ENCODE results near the gene DACH1. TPM values are rescaled to one million over a fixed set of nuclear protein-coding genes. Genes with fewer than 3 reads are reported as not detected.

Gene DACH1
- total RNA-seq, 1 experiment from 2014 or later: not detected

GRCh38 chr13:71491010-71491409, 376.0 kb downstream of the DACH1 start:
- no peaks in the 10 kb centered on the region for H3K79me2 ChIP-seq (ENCODE audit: insufficient read depth, low read length)
- no peak overlapping the region for H3K27ac ChIP-seq (ENCODE audit: low read depth, low read length)
- ATAC-seq (no peak), DNase-seq (ENCODE audit: low read depth, low spot score) (no peak)
- no peaks in the 10 kb centered on the region for H3K4me1 ChIP-seq (ENCODE audit: control insufficient read depth in 1 of 2, insufficient read depth in 2 of 2, low read length in 2 of 2)
- no peak overlapping the region for H3K4me3 ChIP-seq (replicated peaks in 1 of 2; ENCODE audit: low read depth in 1 of 2, low read length in 2 of 2)
- H3K4me2 ChIP-seq (ENCODE audit: low read length): no peak overlapping the region
- H3K9me3 ChIP-seq (ENCODE audit: control insufficient read depth in 1 of 2, insufficient read depth in 1 of 2, low read depth in 1 of 2, low read length in 2 of 2): no peaks in the 10 kb centered on the region
- H3K9ac ChIP-seq (ENCODE audit: low read length): no peak overlapping the region
- H3K9me2 ChIP-seq (ENCODE audit: insufficient read depth): no peaks in the 10 kb centered on the region
- ChIA-PET POLR2A (no interaction called here), RAD21 (ENCODE audit: low non-redundant PET in 1 of 2, low total read pairs in 2 of 2, uncharacterized antibody in 2 of 2, unreplicated experiment in 2 of 2) (no interaction called here), CTCF (no interaction called here)
- no peak for TF ChIP-seq EZH2 (IDR thresholded peaks at IDR 0.05)
- H4K20me1 ChIP-seq (ENCODE audit: insufficient read depth): no peaks in the 10 kb centered on the region
- intact Hi-C loops (cut with micrococcal nuclease): no loop called here
- no TSS peak for BruUV-seq (replicated peaks)
- H3K36me3 ChIP-seq (ENCODE audit: control insufficient read depth in 1 of 2, insufficient read depth in 2 of 2, low read length in 2 of 2): no peaks in the 10 kb centered on the region
- no peak overlapping the region for H2AFZ ChIP-seq (ENCODE audit: low read depth, low read length, poor library complexity, severe bottlenecking)
- H3K27me3 ChIP-seq (ENCODE audit: insufficient read depth, low read length): no peaks in the 10 kb centered on the region

DNA sequence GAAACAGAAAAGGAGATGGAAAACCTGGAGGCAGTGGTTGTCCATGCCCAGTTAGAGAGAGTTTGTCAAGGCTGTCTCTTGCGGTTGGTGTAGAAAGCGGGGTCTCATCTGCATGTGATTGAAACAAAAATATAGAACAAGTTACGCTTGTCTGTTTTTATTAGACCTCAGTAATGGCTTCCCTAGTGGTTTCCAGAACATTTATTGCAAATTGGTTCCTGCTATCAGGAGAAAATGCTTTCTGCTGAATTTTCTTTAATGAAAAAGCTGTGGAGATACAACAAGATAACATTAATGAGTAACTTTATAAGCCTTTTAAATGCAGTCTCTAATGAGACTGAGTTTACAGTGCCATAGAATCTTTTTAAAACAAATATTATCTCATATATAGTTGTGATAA, 378.0 kb downstream of the DACH1 start:
- H3K36me3 ChIP-seq (ENCODE audit: control insufficient read depth in 1 of 2, insufficient read depth in 2 of 2, low read length in 2 of 2): no peaks in the 10 kb centered on the region
- no peak for TF ChIP-seq FOSL1 (IDR thresholded peaks at IDR 0.05; ENCODE audit: low read depth)
- no peak for TF ChIP-seq EGR1 (IDR thresholded peaks at IDR 0.05; ENCODE audit: low read depth)
- TF ChIP-seq POLR2A (IDR thresholded peaks at IDR 0.05; ENCODE audit: borderline replicate concordance, extremely low read depth, insufficient read depth, insufficient read length): no peak
- no peak for TF ChIP-seq SIN3A (IDR thresholded peaks at IDR 0.05; ENCODE audit: low read depth)
- TF ChIP-seq ELF1 (IDR thresholded peaks at IDR 0.05; ENCODE audit: borderline replicate concordance, low read depth): no peak
- TF ChIP-seq ZFX (IDR thresholded peaks at IDR 0.05): no peak
- no peak for TF ChIP-seq SRF (IDR thresholded peaks at IDR 0.05; ENCODE audit: low read depth)
- TF ChIP-seq MAX (IDR thresholded peaks at IDR 0.05): no peak
- TF ChIP-seq CBX3 (IDR thresholded peaks at IDR 0.05; ENCODE audit: low read depth): no peak
- TF ChIP-seq YY1 (IDR thresholded peaks at IDR 0.05; ENCODE audit: extremely low read depth, insufficient replicate concordance, low read depth, low read length): no peak
- TF ChIP-seq CTCF (IDR thresholded peaks at IDR 0.05 in 2 of 3, conservative IDR thresholded peaks at IDR 0.05 in 1 of 3; ENCODE audit: borderline replicate concordance in 1 of 3, insufficient read depth in 1 of 3, low read depth in 2 of 3, low read length in 2 of 3): no peak
- TF ChIP-seq TCF7L2 (IDR thresholded peaks at IDR 0.05; ENCODE audit: borderline replicate concordance, extremely low read depth, insufficient read depth, insufficient read length): no peak
- no peak for TF ChIP-seq ZNF274 (IDR thresholded peaks at IDR 0.05; ENCODE audit: low read depth, low read length)
- TF ChIP-seq, protein P1, sequence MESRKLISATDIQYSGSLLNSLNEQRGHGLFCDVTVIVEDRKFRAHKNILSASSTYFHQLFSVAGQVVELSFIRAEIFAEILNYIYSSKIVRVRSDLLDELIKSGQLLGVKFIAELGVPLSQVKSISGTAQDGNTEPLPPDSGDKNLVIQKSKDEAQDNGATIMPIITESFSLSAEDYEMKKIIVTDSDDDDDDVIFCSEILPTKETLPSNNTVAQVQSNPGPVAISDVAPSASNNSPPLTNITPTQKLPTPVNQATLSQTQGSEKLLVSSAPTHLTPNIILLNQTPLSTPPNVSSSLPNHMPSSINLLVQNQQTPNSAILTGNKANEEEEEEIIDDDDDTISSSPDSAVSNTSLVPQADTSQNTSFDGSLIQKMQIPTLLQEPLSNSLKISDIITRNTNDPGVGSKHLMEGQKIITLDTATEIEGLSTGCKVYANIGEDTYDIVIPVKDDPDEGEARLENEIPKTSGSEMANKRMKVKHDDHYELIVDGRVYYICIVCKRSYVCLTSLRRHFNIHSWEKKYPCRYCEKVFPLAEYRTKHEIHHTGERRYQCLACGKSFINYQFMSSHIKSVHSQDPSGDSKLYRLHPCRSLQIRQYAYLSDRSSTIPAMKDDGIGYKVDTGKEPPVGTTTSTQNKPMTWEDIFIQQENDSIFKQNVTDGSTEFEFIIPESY (IDR thresholded peaks at IDR 0.05; ENCODE audit: extremely low read depth, insufficient replicate concordance, low read length): no peak
- TF ChIP-seq JUND (IDR thresholded peaks at IDR 0.05): no peak
- no peak for TF ChIP-seq CEBPB (IDR thresholded peaks at IDR 0.05; ENCODE audit: low read depth)
- TF ChIP-seq ATF3 (IDR thresholded peaks at IDR 0.05): no peak
- RAD21 ChIA-PET (ENCODE audit: low non-redundant PET in 1 of 2, low total read pairs in 2 of 2, uncharacterized antibody in 2 of 2, unreplicated experiment in 2 of 2): no interaction called here
- H3K4me3 ChIP-seq (replicated peaks in 1 of 2; ENCODE audit: low read depth in 1 of 2, low read length in 2 of 2): no peak overlapping the region
- H2AFZ ChIP-seq (ENCODE audit: low read depth, low read length, poor library complexity, severe bottlenecking): no peak overlapping the region
- DNase-seq (ENCODE audit: low read depth, low spot score) (no peak), ATAC-seq (no peak)
- intact Hi-C loops (cut with micrococcal nuclease): no loop called here
- no peaks in the 10 kb centered on the region for H3K9me2 ChIP-seq (ENCODE audit: insufficient read depth)
- no peaks in the 10 kb centered on the region for H4K20me1 ChIP-seq (ENCODE audit: insufficient read depth)
- no peaks in the 10 kb centered on the region for H3K27me3 ChIP-seq (ENCODE audit: insufficient read depth, low read length)
- CTCF ChIA-PET: no interaction called here
- no peak overlapping the region for H3K4me2 ChIP-seq (ENCODE audit: low read length)
- no peak overlapping the region for H3K27ac ChIP-seq (ENCODE audit: low read depth, low read length)
- no TSS peak for BruUV-seq (replicated peaks)
- H3K4me1 ChIP-seq (ENCODE audit: control insufficient read depth in 1 of 2, insufficient read depth in 2 of 2, low read length in 2 of 2): no peaks in the 10 kb centered on the region
- no peak overlapping the region for H3K9ac ChIP-seq (ENCODE audit: low read length)
- POLR2A ChIA-PET: no interaction called here
- no peaks in the 10 kb centered on the region for H3K9me3 ChIP-seq (ENCODE audit: control insufficient read depth in 1 of 2, insufficient read depth in 1 of 2, low read depth in 1 of 2, low read length in 2 of 2)
- no peaks in the 10 kb centered on the region for H3K79me2 ChIP-seq (ENCODE audit: insufficient read depth, low read length)

All from HCT116 (cell line).